ENCODE data around the gene ZNF880. TPM values are rescaled to one million over a fixed set of nuclear protein-coding genes. Genes with fewer than 3 reads are reported as not detected.
"Not testable (repeated sequence)": the region's sequence is repeated elsewhere in the genome, so short reads cannot be mapped to it uniquely, and the experiment has no call there.

The ZNF880 gene
- total RNA-seq = 10 to 100 TPM; 30.1 to 31.1 TPM

GRCh38 chr19:52369559-52370340, at the start of gene ZNF880:
TSS of gene ZNF880 (plus strand) at chr19:52369923. CDS start at chr19:52369966, 43 bp downstream.
- peaks cover 6% of the 10 kb centered on the region for H3K4me1 Mint-ChIP-seq
- ATAC-seq (ENCODE audit: low read depth) (peak; percentile 97), DNase-seq (peak; percentile 96)
- H3K27ac Mint-ChIP-seq = peak within 1 kb of the TSS; percentile 98
- peaks cover 36% of the 10 kb centered on the region for H3K9me3 Mint-ChIP-seq
- H3K4me3 Mint-ChIP-seq = peak within 1 kb of the TSS; percentile 91
- POLR2A ChIA-PET = interaction anchor here (0.6 to 2.4 kb wide), 3 partner anchors 28 to 181 kb away, joined by 3 to 17 read pairs (median 15); partner anchors contain the start of genes ZNF528 and ZNF610
- H3K27me3 Mint-ChIP-seq = no peaks in the 10 kb centered on the region
- H3K36me3 Mint-ChIP-seq = peaks cover 62% of the 10 kb centered on the region

GRCh38 chr19:52322429-52322828, 47.3 kb upstream of the ZNF880 start:
- peaks cover 62% of the 10 kb centered on the region for H3K36me3 Mint-ChIP-seq
- H3K4me1 Mint-ChIP-seq = no peaks in the 10 kb centered on the region
- H3K9me3 Mint-ChIP-seq = peaks cover 45% of the 10 kb centered on the region
- no peak for DNase-seq
- H3K4me3 Mint-ChIP-seq = no peak overlapping the region
- POLR2A ChIA-PET = no interaction called here
- no peak overlapping the region for H3K27ac Mint-ChIP-seq
- H3K27me3 Mint-ChIP-seq = no peaks in the 10 kb centered on the region
- no peak for ATAC-seq (ENCODE audit: low read depth)

- POLR2A ChIA-PET = no interaction called here
- H3K36me3 Mint-ChIP-seq = peaks cover 9% of the 10 kb centered on the region
- no peak overlapping the region for H3K4me3 Mint-ChIP-seq
- H3K27me3 Mint-ChIP-seq = no peaks in the 10 kb centered on the region
- no peak for ATAC-seq (ENCODE audit: low read depth)
- peaks cover 20% of the 10 kb centered on the region for H3K9me3 Mint-ChIP-seq
- DNase-seq = no peak
- no peak overlapping the region for H3K27ac Mint-ChIP-seq
- H3K4me1 Mint-ChIP-seq = peaks cover 4% of the 10 kb centered on the region
These were observed 38.0 kb upstream of the ZNF880 start for GRCh38 chr19:52331757-52332156.

DNA sequence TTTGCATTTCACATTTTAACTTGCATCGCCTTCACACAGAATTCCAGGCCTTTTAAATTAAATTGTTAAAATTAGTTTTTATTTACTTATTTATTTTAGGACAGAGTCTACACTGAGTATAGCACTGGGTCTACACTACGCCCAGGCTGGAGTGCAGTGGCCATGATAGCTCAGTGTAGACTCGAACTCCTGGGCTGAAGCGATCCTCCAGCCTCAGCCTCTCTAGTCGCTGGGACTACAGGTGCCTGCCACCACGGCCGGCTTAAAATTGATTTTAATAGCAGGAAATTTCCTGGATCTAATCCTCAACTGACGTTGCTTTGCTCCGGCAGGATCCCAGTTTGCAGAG, 34.0 kb upstream of the ZNF880 start:
- no peaks in the 10 kb centered on the region for H3K27me3 Mint-ChIP-seq
- peaks cover 21% of the 10 kb centered on the region for H3K9me3 Mint-ChIP-seq
- H3K27ac Mint-ChIP-seq = peak overlapping the region; percentile 95
- POLR2A ChIA-PET = interaction anchor here (1.0 to 2.2 kb wide), 3 partner anchors 29 to 823 kb away, joined by 3 to 15 read pairs (median 3); partner anchors contain the start of genes ZNF347 and ZNF880
- peak overlapping the region; percentile 91 for H3K4me3 Mint-ChIP-seq
- DNase-seq (no peak), ATAC-seq (ENCODE audit: low read depth) (peak; percentile 55)
- H3K36me3 Mint-ChIP-seq = peaks cover 28% of the 10 kb centered on the region
- H3K4me1 Mint-ChIP-seq = peaks cover 11% of the 10 kb centered on the region

- H3K36me3 Mint-ChIP-seq = peaks cover 28% of the 10 kb centered on the region
- peak within 1 kb of the TSS; percentile 91 for H3K4me3 Mint-ChIP-seq
- DNase-seq = peak; percentile 96
- H3K27ac Mint-ChIP-seq = peak within 1 kb of the TSS; percentile 95
- ATAC-seq (ENCODE audit: low read depth) = peak; percentile 94
- peaks cover 11% of the 10 kb centered on the region for H3K4me1 Mint-ChIP-seq
- no peaks in the 10 kb centered on the region for H3K27me3 Mint-ChIP-seq
- POLR2A ChIA-PET = interaction anchor here (0.8 to 2.2 kb wide), 4 partner anchors 29 to 823 kb away, joined by 3 to 15 read pairs (median 3); partner anchors contain the start of genes ZNF347 and ZNF880
- H3K9me3 Mint-ChIP-seq = peaks cover 19% of the 10 kb centered on the region
These were observed 33.5 kb upstream of the ZNF880 start, which contains the start of gene ZNF610 for GRCh38 chr19:52336117-52336790. TSS of gene ZNF610 (plus strand) at chr19:52336243. CDS start at chr19:52349173, 12,930 bp downstream.

- POLR2A ChIA-PET = interaction anchor here (0.8 to 2.2 kb wide), 3 partner anchors 30 to 75 kb away, joined by 3 to 15 read pairs (median 3); partner anchors contain the start of gene ZNF880
These were observed 32.8 kb upstream of the ZNF880 start for GRCh38 chr19:52336791-52337381.

DNA sequence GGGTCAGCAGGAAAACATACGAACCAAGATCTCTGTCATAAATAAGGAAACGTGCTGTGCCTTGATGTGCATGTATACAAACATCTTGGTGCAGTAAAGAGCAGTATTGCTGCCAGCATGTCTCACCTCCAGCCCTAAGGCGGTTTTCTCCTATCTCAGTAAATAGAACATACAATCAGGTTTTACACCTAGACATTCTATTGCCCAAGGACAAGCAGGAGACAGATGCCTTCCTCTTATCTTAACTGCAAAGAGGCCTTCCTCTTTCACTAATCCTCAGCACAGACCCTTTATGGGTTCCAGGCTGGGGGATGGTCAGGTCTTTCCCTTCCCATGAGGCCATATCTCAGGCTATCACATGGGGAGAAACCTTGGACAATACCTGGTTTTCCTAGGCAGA, 30.7 kb upstream of the ZNF880 start:
- H3K4me3 Mint-ChIP-seq, POLR2A ChIA-PET: not testable (repeated sequence)
- peaks cover 11% of the 10 kb centered on the region for H3K9me3 Mint-ChIP-seq

More at GRCh38 chr19:52336791-52337381, 32.8 kb upstream of the ZNF880 start:
- Mint-ChIP-seq H3K4me1 (peaks cover 11% of the 10 kb centered on the region), H3K36me3 (peaks cover 26% of the 10 kb centered on the region), H3K27me3 (no peaks in the 10 kb centered on the region), H3K4me3 (peak overlapping the region; percentile 91), H3K9me3 (peaks cover 16% of the 10 kb centered on the region), H3K27ac (peak overlapping the region; percentile 95)
- ATAC-seq (ENCODE audit: low read depth) (no peak), DNase-seq (no peak)

DNA sequence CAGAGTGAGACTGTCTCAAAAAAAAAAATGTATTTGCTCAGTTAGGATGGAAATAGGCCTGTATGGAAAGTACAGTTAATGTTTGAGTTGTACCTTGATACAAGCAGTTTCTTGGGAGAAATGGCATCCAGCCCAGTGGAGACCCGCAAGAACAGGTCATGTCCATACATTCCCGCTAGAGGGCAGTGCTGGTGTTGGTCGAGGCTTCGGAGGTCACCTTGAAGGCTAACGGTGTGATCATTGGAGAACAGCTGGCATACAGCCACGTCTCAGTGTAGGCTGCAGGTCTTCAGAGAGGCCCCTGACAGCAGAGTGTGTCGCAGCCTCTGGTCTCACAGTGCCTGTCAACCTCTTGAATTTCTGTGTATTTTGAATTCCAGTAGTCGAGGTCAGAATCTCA, 26.2 kb upstream of the ZNF880 start:
- H3K4me3 Mint-ChIP-seq = no peak overlapping the region
- POLR2A ChIA-PET = no interaction called here
- H3K36me3 Mint-ChIP-seq = peaks cover 20% of the 10 kb centered on the region
- DNase-seq (no peak), ATAC-seq (ENCODE audit: low read depth) (no peak)
- H3K27me3 Mint-ChIP-seq = no peaks in the 10 kb centered on the region
- H3K9me3 Mint-ChIP-seq = peaks cover 16% of the 10 kb centered on the region
- H3K27ac Mint-ChIP-seq = no peak overlapping the region
- H3K4me1 Mint-ChIP-seq = no peaks in the 10 kb centered on the region

More for the DNA sequence above, 30.7 kb upstream of the ZNF880 start:
- not testable (repeated sequence) for ATAC-seq (ENCODE audit: low read depth); DNase-seq; H3K27me3 Mint-ChIP-seq; H3K27ac Mint-ChIP-seq
- Mint-ChIP-seq H3K4me1 (peaks cover 11% of the 10 kb centered on the region), H3K36me3 (peaks cover 25% of the 10 kb centered on the region)

- no peaks in the 10 kb centered on the region for H3K27me3 Mint-ChIP-seq
- H3K27ac Mint-ChIP-seq = no peak overlapping the region
- H3K36me3 Mint-ChIP-seq = peaks cover 26% of the 10 kb centered on the region
- POLR2A ChIA-PET = interaction anchor here (0.6 kb wide), 1 partner anchor 18 kb away, joined by 3 read pairs; no protein-coding TSS in a partner anchor
- H3K9me3 Mint-ChIP-seq = peaks cover 22% of the 10 kb centered on the region
- DNase-seq (no peak), ATAC-seq (ENCODE audit: low read depth) (no peak)
- no peak overlapping the region for H3K4me3 Mint-ChIP-seq
- H3K4me1 Mint-ChIP-seq = no peaks in the 10 kb centered on the region
These were observed 24.6 kb upstream of the ZNF880 start for GRCh38 chr19:52345162-52345561.

- no peak overlapping the region for H3K4me3 Mint-ChIP-seq
- H3K27me3 Mint-ChIP-seq = no peaks in the 10 kb centered on the region
- H3K36me3 Mint-ChIP-seq = peaks cover 61% of the 10 kb centered on the region
- no peak overlapping the region for H3K27ac Mint-ChIP-seq
- POLR2A ChIA-PET = no interaction called here
- no peaks in the 10 kb centered on the region for H3K4me1 Mint-ChIP-seq
- no peak for ATAC-seq (ENCODE audit: low read depth)
- peaks cover 43% of the 10 kb centered on the region for H3K9me3 Mint-ChIP-seq
- DNase-seq = no peak
These were observed 18.2 kb upstream of the ZNF880 start for GRCh38 chr19:52351512-52351911.

DNA sequence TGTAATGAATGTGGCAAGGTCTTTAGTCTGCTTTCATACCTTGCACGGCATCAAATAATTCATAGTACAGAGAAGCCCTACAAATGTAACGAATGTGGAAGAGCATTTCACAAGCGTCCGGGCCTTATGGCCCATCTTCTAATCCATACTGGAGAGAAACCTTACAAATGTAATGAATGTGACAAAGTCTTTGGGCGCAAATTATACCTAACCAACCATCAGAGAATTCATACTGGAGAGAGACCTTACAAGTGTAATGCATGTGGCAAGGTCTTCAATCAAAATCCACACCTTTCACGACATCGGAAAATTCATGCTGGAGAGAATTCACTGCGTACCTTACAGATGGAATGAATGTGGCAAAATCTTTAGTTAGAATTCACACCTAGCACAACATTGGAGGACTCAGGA, 3.3 kb upstream of the ZNF880 start:
- Mint-ChIP-seq H3K36me3 (peaks cover 48% of the 10 kb centered on the region), H3K9me3 (peaks cover 36% of the 10 kb centered on the region), H3K4me1 (peaks cover 6% of the 10 kb centered on the region), H3K27ac (peak overlapping the region; percentile 28), H3K4me3 (no peak overlapping the region), H3K27me3 (no peaks in the 10 kb centered on the region)
- POLR2A ChIA-PET = no interaction called here
- DNase-seq = no peak
- ATAC-seq (ENCODE audit: low read depth) = no peak

DNA sequence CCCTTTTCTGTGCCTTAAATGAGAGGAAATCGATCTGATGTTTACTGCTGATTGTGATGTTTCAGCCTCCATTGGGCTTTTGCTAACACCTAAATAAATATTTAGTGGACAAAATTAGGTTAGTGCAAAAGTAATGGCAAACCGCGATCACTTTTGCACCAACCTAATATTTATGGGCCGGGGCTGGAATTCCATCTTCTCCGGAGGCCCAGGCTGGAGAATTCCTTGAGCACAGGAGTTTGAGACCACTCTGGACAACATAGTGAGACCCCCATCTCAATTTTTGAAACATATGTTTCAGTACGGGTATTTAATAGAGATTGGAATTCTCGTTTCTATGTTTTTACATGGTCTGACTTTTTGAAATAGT, 603 bp downstream of the ZNF880 start:
- Mint-ChIP-seq H3K4me1 (peaks cover 6% of the 10 kb centered on the region), H3K27ac (peak overlapping the region; percentile 98), H3K4me3 (peak overlapping the region; percentile 91), H3K27me3 (no peaks in the 10 kb centered on the region), H3K36me3 (peaks cover 63% of the 10 kb centered on the region), H3K9me3 (peaks cover 37% of the 10 kb centered on the region)
- POLR2A ChIA-PET = interaction anchor here (1.4 to 2.4 kb wide), 2 partner anchors 27 to 34 kb away, joined by 15 to 17 read pairs; partner anchors contain the start of genes ZNF528 and ZNF610
- no peak for ATAC-seq (ENCODE audit: low read depth)
- no peak for DNase-seq

- no peaks in the 10 kb centered on the region for H3K27me3 Mint-ChIP-seq
- H3K36me3 Mint-ChIP-seq = peaks cover 32% of the 10 kb centered on the region
- ATAC-seq (ENCODE audit: low read depth) = no peak
- no peaks in the 10 kb centered on the region for H3K4me1 Mint-ChIP-seq
- no peak overlapping the region for H3K27ac Mint-ChIP-seq
- peaks cover 36% of the 10 kb centered on the region for H3K9me3 Mint-ChIP-seq
- no peak for DNase-seq
- no peak overlapping the region for H3K4me3 Mint-ChIP-seq
- POLR2A ChIA-PET = interaction anchor here (0.6 kb wide), 1 partner anchor 161 kb away, joined by 3 read pairs; no protein-coding TSS in a partner anchor
These were observed 21.4 kb downstream of the ZNF880 start for GRCh38 chr19:52391135-52391534.
